H1 (cell line): Measurements from ENCODE around the gene MAPK8IP1. TPM values are rescaled to one million over a fixed set of nuclear protein-coding genes. Genes with fewer than 3 reads are reported as not detected.

Experiments
- BRCA1 ChIP-seq: IDR thresholded peaks from 2 replicates; pipeline ENCODE4 v1.6.1; 2012; ENCODE audit warnings: low read depth, low read length, improper control_type of control experiment
- CTBP2 ChIP-seq: IDR thresholded peaks from 2 replicates; pipeline ENCODE4 v1.7.0; 2011; ENCODE audit warnings: borderline replicate concordance, mild to moderate bottlenecking, moderate library complexity, mixed read lengths, low read length; ENCODE audit not compliant: insufficient read depth, insufficient read length
- E2F6 ChIP-seq: IDR thresholded peaks from 2 replicates; pipeline ENCODE4 v1.6.1; 2012; ENCODE audit warnings: inconsistent platforms
- HDAC6 ChIP-seq: IDR thresholded peaks from one replicate; pipeline ENCODE4 v1.7.1; 2012; ENCODE audit warnings: low read depth, mild to moderate bottlenecking, inconsistent platforms, low read length, moderate library complexity
- KDM5A ChIP-seq: fragments of 200-600 bp; IDR thresholded peaks from 2 replicates; pipeline ENCODE4 v1.7.1; 2012; ENCODE audit warnings: mild to moderate bottlenecking, low read length, inconsistent platforms, mixed read lengths
- POLR2AphosphoS5 ChIP-seq: IDR thresholded peaks from 2 replicates; pipeline ENCODE4 v1.6.1; 2011; ENCODE audit warnings: low read depth, low read length
- POU5F1 ChIP-seq: IDR thresholded peaks from 2 replicates; pipeline ENCODE4 v1.6.1; 2011; ENCODE audit warnings: low read depth, mild to moderate bottlenecking, low read length, moderate library complexity
- RXRA ChIP-seq: IDR thresholded peaks from 2 replicates; pipeline ENCODE4 v1.6.1; 2011; ENCODE audit warnings: low read depth, mild to moderate bottlenecking, low read length, moderate library complexity; ENCODE audit not compliant: insufficient read depth
- SIN3A ChIP-seq, 2 experiments: IDR thresholded peaks in 1 of 2; conservative IDR thresholded peaks in 1 of 2; 2 replicates each; pipeline ENCODE4 v1.6.1; 2011 to 2012; ENCODE audit warnings: low read length in 2 of 2, improper control_type of control experiment in 1 of 2, low read depth in 1 of 2, mild to moderate bottlenecking in 1 of 2
- polyA plus RNA-seq, 7 experiments: library from polyadenylated mRNA; depleted of rRNA in 3 of 7; stranded (reverse) in 5 of 7; unstranded in 2 of 7; fragments of >200 nt in 5 of 7; fragments of 200-250 nt in 2 of 7; gene quantifications; 1 replicate in 5 of 7; 2 replicates in 1 of 7; 4 replicates in 1 of 7; pipeline versions ENCODE4 v1.2.1 to v1.2.3, GENCODE V29; 2011 to 2013; ENCODE audit warnings: missing spikeins in 2 of 7, mixed read lengths in 2 of 7
- total RNA-seq: library from RNA; stranded (reverse); fragmentation: NEBNext Ultra II Directional; extraction: Animal tissue kit (Norgen Biotek cat#: 25700); gene quantifications from 2 replicates; pipeline ENCODE4 v1.2.1, GENCODE V29; 2021
- TF ChIP-seq, protein P1 (sequence below): fragments of 300-600 bp; sonication (generic); IDR thresholded peaks from 2 replicates; pipeline ENCODE4 v1.7.1; 2012; ENCODE audit warnings: low read length, moderate library complexity, mild to moderate bottlenecking, inconsistent platforms; ENCODE audit not compliant: insufficient replicate concordance

Gene MAPK8IP1
- total and polyA plus RNA-seq, 2 of the 8 experiments (the other 6 are each of a cell fraction or from before 2014, with no cell fraction given) = 32.4 to 40.1 TPM

- TF ChIP-seq, protein P1, sequence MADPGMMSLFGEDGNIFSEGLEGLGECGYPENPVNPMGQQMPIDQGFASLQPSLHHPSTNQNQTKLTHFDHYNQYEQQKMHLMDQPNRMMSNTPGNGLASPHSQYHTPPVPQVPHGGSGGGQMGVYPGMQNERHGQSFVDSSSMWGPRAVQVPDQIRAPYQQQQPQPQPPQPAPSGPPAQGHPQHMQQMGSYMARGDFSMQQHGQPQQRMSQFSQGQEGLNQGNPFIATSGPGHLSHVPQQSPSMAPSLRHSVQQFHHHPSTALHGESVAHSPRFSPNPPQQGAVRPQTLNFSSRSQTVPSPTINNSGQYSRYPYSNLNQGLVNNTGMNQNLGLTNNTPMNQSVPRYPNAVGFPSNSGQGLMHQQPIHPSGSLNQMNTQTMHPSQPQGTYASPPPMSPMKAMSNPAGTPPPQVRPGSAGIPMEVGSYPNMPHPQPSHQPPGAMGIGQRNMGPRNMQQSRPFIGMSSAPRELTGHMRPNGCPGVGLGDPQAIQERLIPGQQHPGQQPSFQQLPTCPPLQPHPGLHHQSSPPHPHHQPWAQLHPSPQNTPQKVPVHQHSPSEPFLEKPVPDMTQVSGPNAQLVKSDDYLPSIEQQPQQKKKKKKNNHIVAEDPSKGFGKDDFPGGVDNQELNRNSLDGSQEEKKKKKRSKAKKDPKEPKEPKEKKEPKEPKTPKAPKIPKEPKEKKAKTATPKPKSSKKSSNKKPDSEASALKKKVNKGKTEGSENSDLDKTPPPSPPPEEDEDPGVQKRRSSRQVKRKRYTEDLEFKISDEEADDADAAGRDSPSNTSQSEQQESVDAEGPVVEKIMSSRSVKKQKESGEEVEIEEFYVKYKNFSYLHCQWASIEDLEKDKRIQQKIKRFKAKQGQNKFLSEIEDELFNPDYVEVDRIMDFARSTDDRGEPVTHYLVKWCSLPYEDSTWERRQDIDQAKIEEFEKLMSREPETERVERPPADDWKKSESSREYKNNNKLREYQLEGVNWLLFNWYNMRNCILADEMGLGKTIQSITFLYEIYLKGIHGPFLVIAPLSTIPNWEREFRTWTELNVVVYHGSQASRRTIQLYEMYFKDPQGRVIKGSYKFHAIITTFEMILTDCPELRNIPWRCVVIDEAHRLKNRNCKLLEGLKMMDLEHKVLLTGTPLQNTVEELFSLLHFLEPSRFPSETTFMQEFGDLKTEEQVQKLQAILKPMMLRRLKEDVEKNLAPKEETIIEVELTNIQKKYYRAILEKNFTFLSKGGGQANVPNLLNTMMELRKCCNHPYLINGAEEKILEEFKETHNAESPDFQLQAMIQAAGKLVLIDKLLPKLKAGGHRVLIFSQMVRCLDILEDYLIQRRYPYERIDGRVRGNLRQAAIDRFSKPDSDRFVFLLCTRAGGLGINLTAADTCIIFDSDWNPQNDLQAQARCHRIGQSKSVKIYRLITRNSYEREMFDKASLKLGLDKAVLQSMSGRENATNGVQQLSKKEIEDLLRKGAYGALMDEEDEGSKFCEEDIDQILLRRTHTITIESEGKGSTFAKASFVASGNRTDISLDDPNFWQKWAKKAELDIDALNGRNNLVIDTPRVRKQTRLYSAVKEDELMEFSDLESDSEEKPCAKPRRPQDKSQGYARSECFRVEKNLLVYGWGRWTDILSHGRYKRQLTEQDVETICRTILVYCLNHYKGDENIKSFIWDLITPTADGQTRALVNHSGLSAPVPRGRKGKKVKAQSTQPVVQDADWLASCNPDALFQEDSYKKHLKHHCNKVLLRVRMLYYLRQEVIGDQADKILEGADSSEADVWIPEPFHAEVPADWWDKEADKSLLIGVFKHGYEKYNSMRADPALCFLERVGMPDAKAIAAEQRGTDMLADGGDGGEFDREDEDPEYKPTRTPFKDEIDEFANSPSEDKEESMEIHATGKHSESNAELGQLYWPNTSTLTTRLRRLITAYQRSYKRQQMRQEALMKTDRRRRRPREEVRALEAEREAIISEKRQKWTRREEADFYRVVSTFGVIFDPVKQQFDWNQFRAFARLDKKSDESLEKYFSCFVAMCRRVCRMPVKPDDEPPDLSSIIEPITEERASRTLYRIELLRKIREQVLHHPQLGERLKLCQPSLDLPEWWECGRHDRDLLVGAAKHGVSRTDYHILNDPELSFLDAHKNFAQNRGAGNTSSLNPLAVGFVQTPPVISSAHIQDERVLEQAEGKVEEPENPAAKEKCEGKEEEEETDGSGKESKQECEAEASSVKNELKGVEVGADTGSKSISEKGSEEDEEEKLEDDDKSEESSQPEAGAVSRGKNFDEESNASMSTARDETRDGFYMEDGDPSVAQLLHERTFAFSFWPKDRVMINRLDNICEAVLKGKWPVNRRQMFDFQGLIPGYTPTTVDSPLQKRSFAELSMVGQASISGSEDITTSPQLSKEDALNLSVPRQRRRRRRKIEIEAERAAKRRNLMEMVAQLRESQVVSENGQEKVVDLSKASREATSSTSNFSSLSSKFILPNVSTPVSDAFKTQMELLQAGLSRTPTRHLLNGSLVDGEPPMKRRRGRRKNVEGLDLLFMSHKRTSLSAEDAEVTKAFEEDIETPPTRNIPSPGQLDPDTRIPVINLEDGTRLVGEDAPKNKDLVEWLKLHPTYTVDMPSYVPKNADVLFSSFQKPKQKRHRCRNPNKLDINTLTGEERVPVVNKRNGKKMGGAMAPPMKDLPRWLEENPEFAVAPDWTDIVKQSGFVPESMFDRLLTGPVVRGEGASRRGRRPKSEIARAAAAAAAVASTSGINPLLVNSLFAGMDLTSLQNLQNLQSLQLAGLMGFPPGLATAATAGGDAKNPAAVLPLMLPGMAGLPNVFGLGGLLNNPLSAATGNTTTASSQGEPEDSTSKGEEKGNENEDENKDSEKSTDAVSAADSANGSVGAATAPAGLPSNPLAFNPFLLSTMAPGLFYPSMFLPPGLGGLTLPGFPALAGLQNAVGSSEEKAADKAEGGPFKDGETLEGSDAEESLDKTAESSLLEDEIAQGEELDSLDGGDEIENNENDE = no peak
- TF ChIP-seq E2F6 = no peak
- TF ChIP-seq RXRA = no peak
- TF ChIP-seq HDAC6 = no peak
- no peak for TF ChIP-seq CTBP2
- TF ChIP-seq KDM5A = no peak
- TF ChIP-seq BRCA1 = no peak
- no peak for TF ChIP-seq SIN3A (conservative IDR thresholded peaks at IDR 0.05 in 1 of 2, IDR thresholded peaks at IDR 0.05 in 1 of 2; ENCODE audit: low read depth in 1 of 2, low read length in 2 of 2)
- no peak for TF ChIP-seq POU5F1
- no peak for TF ChIP-seq POLR2AphosphoS5
These were observed 46.2 kb upstream of the MAPK8IP1 start (continued) for GRCh38 chr11:45839204-45839603.
